HepG2 (cell line): Measurements from ENCODE around the gene BCL7A.

Experiments
- BHLHE40 ChIP-seq: IDR thresholded peaks from 2 replicates; pipeline ENCODE4 v1.6.1; 2011; ENCODE audit warnings: low read length, improper control_type of control experiment
- CTCF ChIP-seq: sonication (generic); formaldehyde crosslinking; IDR thresholded peaks from 2 replicates; pipeline ENCODE4 v1.5.0; 2020; ENCODE audit warnings: mild to moderate bottlenecking, missing genetic modification reagents, moderate library complexity
- EZH2 ChIP-seq: conservative IDR thresholded peaks from 2 replicates; pipeline ENCODE4 v1.6.1; 2012; ENCODE audit warnings: mild to moderate bottlenecking, low read depth, low read length, moderate library complexity
- NBN ChIP-seq: fragments of 450-650 bp; conservative IDR thresholded peaks from 2 replicates; pipeline ENCODE4 v1.6.1; 2017
- POLR2A ChIP-seq, 2 experiments: IDR thresholded peaks; 2 replicates each; pipeline ENCODE4 v1.6.1; 2011; ENCODE audit warnings: low read depth in 2 of 2, low read length in 2 of 2, mild to moderate bottlenecking in 1 of 2, moderate library complexity in 1 of 2; ENCODE audit not compliant: insufficient read depth in 1 of 2
- RAD21 ChIP-seq: fragments of 450-650 bp; formaldehyde crosslinking; IDR thresholded peaks from 2 replicates; pipeline ENCODE4 v1.5.0; 2020; ENCODE audit warnings: mild to moderate bottlenecking
- U2AF1 ChIP-seq: fragments of 200-400 bp; formaldehyde crosslinking; optimal IDR thresholded peaks from 2 replicates; pipeline ENCODE3; 2017; ENCODE audit warnings: mild to moderate bottlenecking, low read depth, low read length
- ZC3H4 ChIP-seq: sonication (generic); formaldehyde crosslinking; IDR thresholded peaks from 2 replicates; pipeline ENCODE4 v1.4.0; 2020; ENCODE audit warnings: missing genetic modification reagents, borderline replicate concordance
- ZNF205 ChIP-seq: IDR thresholded peaks from 2 replicates; pipeline ENCODE4 v1.6.1; 2018; ENCODE audit warnings: missing biosample characterization, missing genetic modification reagents
- ZNF549 ChIP-seq: sonication (generic); formaldehyde crosslinking; IDR thresholded peaks from 2 replicates; pipeline ENCODE4 v1.5.0; 2020; ENCODE audit warnings: missing genetic modification reagents

DNA sequence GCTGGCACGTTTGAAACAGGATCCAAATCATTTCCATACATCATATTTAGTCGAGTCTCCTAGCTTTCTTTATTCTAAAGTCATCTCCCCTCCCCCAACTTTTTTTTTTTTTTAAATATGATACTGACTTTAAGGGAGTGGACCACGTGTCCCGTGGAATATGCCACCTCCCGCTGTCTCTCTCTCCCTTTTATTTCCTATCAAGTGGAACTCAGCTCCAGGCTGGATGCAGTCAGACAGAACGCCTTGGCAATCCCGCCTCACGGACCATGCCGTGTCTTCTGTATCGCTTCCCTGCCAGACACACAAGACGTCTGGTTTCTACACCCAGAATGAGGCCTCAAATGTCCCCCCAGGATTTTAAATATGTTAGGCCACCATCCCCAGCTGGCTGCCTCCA lies 21.2 kb downstream of the BCL7A start:
- TF ChIP-seq EZH2 (no peak), RAD21 (CRISPR knock-in tag) (no peak), CTCF (CRISPR knock-in tag) (no peak), BHLHE40 (no peak), ZC3H4 (CRISPR knock-in tag) (no peak), ZNF205 (CRISPR knock-in tag) (no peak), U2AF1 (no peak), ZNF549 (CRISPR knock-in tag) (no peak), NBN (no peak), POLR2A (IDR thresholded peaks at IDR 0.05; ENCODE audit: insufficient read depth in 1 of 2, low read depth in 2 of 2, low read length in 2 of 2) (no peak)
